ENCODE data around the gene TAS2R10. TPM values are rescaled to one million over a fixed set of nuclear protein-coding genes. Genes with fewer than 3 reads are reported as not detected.
"Not testable (repeated sequence)": the region's sequence is repeated elsewhere in the genome, so short reads cannot be mapped to it uniquely, and the experiment has no call there.

Gene TAS2R10
- total RNA-seq, 2 donors from 2014 or later: not detected

DNA sequence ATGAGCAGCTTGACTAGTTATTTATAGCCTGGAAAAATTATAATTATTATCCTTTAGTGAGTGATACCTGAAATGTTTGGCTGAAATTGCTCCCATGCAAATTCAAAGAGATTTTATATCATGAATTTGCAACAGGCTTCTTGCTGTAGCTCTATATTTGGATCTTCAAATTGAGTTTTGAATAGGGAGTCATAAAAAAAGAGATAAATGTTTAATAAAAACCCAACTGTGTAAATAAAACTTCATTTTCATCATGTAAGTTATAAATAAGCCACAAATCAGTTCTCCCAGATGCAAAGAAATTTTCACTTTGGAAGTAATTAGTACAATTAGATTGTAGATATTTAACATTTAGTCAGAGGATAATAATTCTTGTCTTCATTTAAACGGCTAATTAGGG lies 19.0 kb downstream of the TAS2R10 start, which contains the start of gene TAS2R8:
TAS2R8 (minus strand) TSS at position 101 of the 400 bp plus-strand sequence. CDS start 306 bp downstream, outside the sequence.
- ATAC-seq (no peak), DNase-seq (ENCODE audit: low spot score in 2 of 2) (no peak)
- H3K27ac Mint-ChIP-seq: no peak within 1 kb of the TSS
- H3K9me3 Mint-ChIP-seq: no peaks in the 10 kb centered on the region
- no peaks in the 10 kb centered on the region for H3K36me3 Mint-ChIP-seq

DNA sequence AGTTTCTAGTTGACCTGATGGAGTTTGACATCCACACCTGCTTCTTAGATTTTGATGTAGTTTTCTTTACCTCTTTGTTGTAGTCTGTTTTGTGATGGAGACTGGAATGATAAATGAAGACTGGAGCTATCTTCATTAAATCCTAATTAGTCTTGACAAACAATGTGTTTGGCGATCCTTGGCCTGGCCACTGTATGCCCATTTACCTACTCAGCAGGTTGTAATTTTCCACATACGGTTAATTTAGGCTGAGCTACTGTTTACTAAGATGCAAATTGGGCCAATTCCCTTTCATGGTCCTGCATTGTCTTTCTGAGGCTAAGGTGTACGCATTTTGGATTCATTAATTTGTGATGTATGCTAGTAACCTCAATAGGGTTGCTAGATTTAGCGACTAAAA lies 23.6 kb downstream of the TAS2R10 start, which contains the start of gene TAS2R7:
TAS2R7 (minus strand) TSS at position 41 of the 400 bp plus-strand sequence. CDS start 57 bp downstream, outside the sequence.
- DNase-seq (ENCODE audit: low spot score in 2 of 2): no peak
- Mint-ChIP-seq H3K36me3 (no peaks in the 10 kb centered on the region), H3K9me3 (no peaks in the 10 kb centered on the region), H3K27ac (no peak within 1 kb of the TSS)
- ATAC-seq: no peak

GRCh38 chr12:10801741-10802140 lies 24.4 kb downstream of the TAS2R10 start:
- no peak for ATAC-seq
- H3K9me3 Mint-ChIP-seq: no peaks in the 10 kb centered on the region
- no peak for DNase-seq (ENCODE audit: low spot score in 2 of 2)
- no peaks in the 10 kb centered on the region for H3K36me3 Mint-ChIP-seq
- no peak overlapping the region for H3K27ac Mint-ChIP-seq

DNA sequence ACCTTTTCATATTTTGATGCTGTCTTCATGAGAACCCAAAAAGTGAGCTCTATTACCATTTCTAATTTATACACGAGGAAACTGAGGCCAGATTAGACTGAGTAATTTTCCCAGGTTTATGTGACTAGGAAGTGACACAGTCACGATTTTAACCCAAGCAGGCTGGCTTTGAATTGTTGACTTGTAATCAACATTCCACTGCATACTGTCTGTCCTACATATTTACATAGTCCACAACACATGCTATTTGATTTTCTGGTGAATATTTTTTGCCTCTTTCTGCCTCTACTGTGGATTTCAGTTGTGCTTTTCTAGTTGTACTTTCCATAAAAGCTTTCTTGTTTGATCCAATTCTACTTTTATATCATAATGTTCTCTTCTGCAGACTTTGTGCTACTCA lies 31.9 kb downstream of the TAS2R10 start:
- no peak for DNase-seq (ENCODE audit: low spot score in 2 of 2)
- H3K36me3 Mint-ChIP-seq: no peaks in the 10 kb centered on the region
- H3K9me3 Mint-ChIP-seq: no peaks in the 10 kb centered on the region
- no peak overlapping the region for H3K27ac Mint-ChIP-seq
- no peak for ATAC-seq

GRCh38 chr12:10791769-10792168 lies 34.4 kb downstream of the TAS2R10 start:
- ATAC-seq; H3K9me3 Mint-ChIP-seq; H3K36me3 Mint-ChIP-seq; H3K27ac Mint-ChIP-seq; DNase-seq (ENCODE audit: low spot score in 2 of 2): not testable (repeated sequence)

DNA sequence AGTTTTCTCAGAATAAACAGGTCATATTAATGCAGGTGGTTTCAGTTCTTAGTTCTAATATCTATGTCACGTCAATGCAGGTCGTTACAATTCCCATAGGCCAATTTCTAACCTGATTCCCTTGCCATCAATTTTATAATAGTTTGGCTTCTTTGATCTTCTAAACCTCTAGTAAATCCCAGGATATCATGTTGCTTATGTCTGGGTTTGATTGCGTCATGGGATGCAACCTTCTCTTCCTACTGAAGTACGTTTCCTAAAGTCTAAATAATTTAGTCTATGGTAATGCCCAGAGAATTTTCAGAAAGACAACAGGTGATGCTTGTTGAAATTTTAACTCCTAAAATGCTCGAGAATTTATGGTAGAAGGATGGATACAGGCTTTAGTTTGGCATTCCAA lies 42.9 kb downstream of the TAS2R10 start:
- no peaks in the 10 kb centered on the region for H3K9me3 Mint-ChIP-seq
- no peak for ATAC-seq
- H3K36me3 Mint-ChIP-seq: no peaks in the 10 kb centered on the region
- DNase-seq (ENCODE audit: low spot score in 2 of 2): no peak
- H3K27ac Mint-ChIP-seq: no peak overlapping the region

DNA sequence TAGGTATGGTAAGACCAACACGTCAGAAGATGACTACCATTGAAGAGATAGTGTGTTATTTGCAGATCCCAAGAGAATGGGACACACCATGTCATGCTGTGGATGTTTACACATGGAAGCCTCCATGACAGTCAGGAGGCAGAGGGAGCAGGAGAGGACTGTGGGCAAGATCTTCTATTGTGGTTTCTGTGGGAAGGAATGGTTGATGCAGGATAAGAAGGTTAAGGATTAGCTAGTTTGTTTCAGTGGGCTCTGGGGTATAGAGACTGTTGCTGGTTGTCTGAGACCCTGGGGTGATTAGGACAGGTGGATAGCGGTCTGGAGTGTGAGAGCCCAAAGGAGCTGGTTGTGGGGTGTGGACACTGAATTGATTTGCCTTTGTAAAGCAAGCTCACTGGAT lies 47.1 kb downstream of the TAS2R10 start:
- DNase-seq (ENCODE audit: low spot score in 2 of 2): no peak
- ATAC-seq: no peak
- H3K27ac Mint-ChIP-seq: no peak overlapping the region
- no peaks in the 10 kb centered on the region for H3K36me3 Mint-ChIP-seq
- no peaks in the 10 kb centered on the region for H3K9me3 Mint-ChIP-seq

Other genes with a start within 250 kb of the TAS2R10 start
- gene MAGOHB, start 212.7 kb downstream of the TAS2R10 start, total RNA-seq: 10 to 100 TPM; 54.8 to 60.7 TPM
- under 1 TPM in 1 of 2 donors, not detected in 1; 0.74 TPM for gene STYK1, start 152.3 kb downstream of the TAS2R10 start, total RNA-seq
- 100 to 1,000 TPM in 1 of 2 donors, 10 to 100 TPM in 1; 44.9 to 156 TPM for gene YBX3, start 103.0 kb downstream of the TAS2R10 start, total RNA-seq
- not detected for gene TAS2R7, start 23.7 kb downstream of the TAS2R10 start, total RNA-seq
- gene TAS2R8, start 19.1 kb downstream of the TAS2R10 start, total RNA-seq: not detected
- gene TAS2R9, start 16.2 kb downstream of the TAS2R10 start, total RNA-seq: not detected
- gene PRR4, start 23.1 kb upstream of the TAS2R10 start, total RNA-seq: 1 to 10 TPM in 1 of 2 donors, under 1 TPM in 1; 0.48 to 2.4 TPM
- gene PRH1, start 57.9 kb upstream of the TAS2R10 start, total RNA-seq: 10 to 100 TPM in 1 of 2 donors, 1 to 10 TPM in 1; 7.8 to 25.1 TPM
- 1 to 10 TPM in 1 of 2 donors, under 1 TPM in 1; 0.23 to 1.3 TPM for gene TAS2R13, start 83.2 kb upstream of the TAS2R10 start, total RNA-seq
- not detected for gene PRH2, start 102.9 kb upstream of the TAS2R10 start, total RNA-seq
- gene TAS2R14, start 112.9 kb upstream of the TAS2R10 start, total RNA-seq: 1 to 10 TPM; 1.0 to 3.0 TPM
- 1 to 10 TPM in 1 of 2 donors, under 1 TPM in 1; 0.55 to 1.3 TPM for gene TAS2R50, start 160.6 kb upstream of the TAS2R10 start, total RNA-seq
- gene TAS2R20, start 171.9 kb upstream of the TAS2R10 start, total RNA-seq: 1 to 10 TPM; 1.5 to 3.7 TPM
- 1 to 10 TPM; 3.2 to 4.7 TPM for gene TAS2R19, start 196.3 kb upstream of the TAS2R10 start, total RNA-seq
- 1 to 10 TPM; 4.3 to 4.4 TPM for gene TAS2R31, start 205.0 kb upstream of the TAS2R10 start, total RNA-seq
- gene TAS2R46, start 235.9 kb upstream of the TAS2R10 start, total RNA-seq: 1 to 10 TPM; 1.5 to 2.4 TPM